Neuron (in vitro differentiated cells): ENCODE data around the gene WDR62.

Experiments used
- H2AFZ ChIP-seq: one replicate; pipeline ENCODE4 v1.6.1; 2013; ENCODE audit warnings: low read depth, mild to moderate bottlenecking, inconsistent platforms, low read length, moderate library complexity
- H3K27me3 ChIP-seq: one replicate; pipeline ENCODE4 v1.6.1; 2013; ENCODE audit warnings: low read length; ENCODE audit not compliant: insufficient read depth
- H3K36me3 ChIP-seq: one replicate; pipeline ENCODE4 v1.6.1; 2013; ENCODE audit warnings: low read length; ENCODE audit not compliant: insufficient read depth
- H3K4me1 ChIP-seq: one replicate; pipeline ENCODE4 v1.6.1; 2013; ENCODE audit warnings: low read length; ENCODE audit not compliant: insufficient read depth
- H3K4me3 ChIP-seq: 2 replicates; pipeline ENCODE4 v1.5.1; 2013; ENCODE audit warnings: mild to moderate bottlenecking, low read length, moderate library complexity
- H3K9me3 ChIP-seq: one replicate; pipeline ENCODE4 v1.6.1; 2013; ENCODE audit warnings: low read length

Gene WDR62

DNA sequence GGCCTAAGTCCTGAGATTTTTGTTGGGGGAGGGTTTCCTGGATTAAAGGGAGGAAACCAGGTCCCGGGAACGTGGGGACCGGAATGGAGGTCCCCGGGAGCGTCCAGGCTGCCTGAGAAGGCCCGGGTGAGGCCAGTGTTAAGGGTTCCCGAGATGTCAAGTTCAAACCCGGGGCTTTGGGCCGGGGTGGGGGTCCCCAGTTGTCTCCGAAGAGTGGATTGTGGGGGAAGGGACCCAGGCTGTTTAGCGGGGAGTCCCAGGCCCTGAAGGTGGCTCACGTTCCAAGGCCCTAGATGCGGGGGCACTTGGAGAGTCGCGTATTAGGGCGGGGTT, 97.3 kb downstream of the WDR62 start:
- H3K4me1 ChIP-seq, result no peaks in the 10 kb centered on the region
- no peak overlapping the region for H3K4me3 ChIP-seq
- no peak overlapping the region for H2AFZ ChIP-seq
- H3K27me3 ChIP-seq, result no peaks in the 10 kb centered on the region
- peaks cover 2% of the 10 kb centered on the region for H3K9me3 ChIP-seq
- H3K36me3 ChIP-seq, result peaks cover 38% of the 10 kb centered on the region

DNA sequence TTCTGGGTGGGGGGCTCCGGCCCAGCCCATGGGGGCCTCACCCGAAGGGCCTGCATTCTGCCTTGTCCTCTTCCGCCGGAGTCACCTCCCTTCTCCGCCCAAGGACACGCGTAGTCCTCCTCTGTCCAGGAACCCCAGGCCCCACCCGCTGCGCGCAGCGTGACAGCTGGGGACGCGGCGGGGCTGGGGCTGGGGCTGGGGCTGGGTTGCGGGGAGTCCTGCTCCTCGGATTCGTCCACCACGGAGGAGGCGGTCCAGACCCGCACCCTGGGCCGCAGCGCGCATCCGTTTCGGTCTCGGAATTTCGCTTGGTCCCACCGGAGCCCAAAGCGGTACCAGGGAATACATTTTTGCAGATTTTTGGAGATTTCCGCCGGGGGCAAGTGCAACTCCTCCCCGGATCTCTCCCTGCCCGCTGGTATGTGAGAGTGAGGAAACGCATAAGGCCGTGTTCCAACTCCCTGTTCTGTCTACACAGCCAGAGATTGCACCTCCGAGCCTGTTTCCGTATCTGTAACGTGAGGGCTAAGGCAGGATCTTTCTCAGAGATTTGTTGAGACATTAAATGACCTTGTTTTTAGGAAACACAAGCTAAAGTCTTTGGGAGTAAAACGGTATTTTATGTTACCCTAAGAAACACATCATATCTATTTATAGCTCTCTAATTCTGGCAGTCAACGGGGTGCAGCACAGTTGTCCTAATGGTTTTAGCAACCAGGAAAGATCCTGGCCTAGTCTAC, 97.8 kb downstream of the WDR62 start, which contains the start of gene COX7A1:
Gene COX7A1 (minus strand): TSS at position 96 of the 740 bp plus-strand sequence. CDS start 40 bp downstream, at position 56.
- Histone ChIP-seq H3K27me3 (no peaks in the 10 kb centered on the region), H2AFZ (no peak within 1 kb of the TSS), H3K36me3 (peaks cover 38% of the 10 kb centered on the region), H3K9me3 (peaks cover 2% of the 10 kb centered on the region), H3K4me3 (no peak within 1 kb of the TSS), H3K4me1 (no peaks in the 10 kb centered on the region)

DNA sequence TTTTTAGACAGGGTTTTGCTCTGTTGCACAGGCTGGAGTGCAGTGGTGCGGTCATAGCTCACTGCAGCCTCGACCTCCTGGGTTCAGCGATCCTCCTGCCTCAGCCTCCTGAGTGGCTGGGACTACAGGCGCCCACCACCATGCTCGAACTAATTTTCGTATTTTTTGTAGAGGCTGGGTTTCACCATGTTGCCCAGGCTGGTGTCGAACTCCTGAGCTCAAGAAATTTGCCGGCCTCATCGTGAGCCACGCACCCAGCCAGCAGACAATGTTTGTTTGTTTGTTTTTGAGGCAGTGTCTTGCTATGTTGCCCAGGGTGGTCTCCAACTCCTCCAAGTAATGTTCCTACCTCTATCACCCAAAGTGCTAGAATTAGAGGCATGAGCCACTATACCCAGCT, 98.4 kb downstream of the WDR62 start:
- Histone ChIP-seq H3K4me1 (no peaks in the 10 kb centered on the region), H3K27me3 (no peaks in the 10 kb centered on the region), H3K4me3 (no peak overlapping the region), H3K36me3 (peaks cover 33% of the 10 kb centered on the region), H3K9me3 (peaks cover 2% of the 10 kb centered on the region), H2AFZ (no peak overlapping the region)
